ENCODE results near the gene POU6F2. TPM values are rescaled to one million over a fixed set of nuclear protein-coding genes. Genes with fewer than 3 reads are reported as not detected.

The POU6F2 gene
- total RNA-seq, 1 experiment from 2014 or later: 0.27 TPM

DNA sequence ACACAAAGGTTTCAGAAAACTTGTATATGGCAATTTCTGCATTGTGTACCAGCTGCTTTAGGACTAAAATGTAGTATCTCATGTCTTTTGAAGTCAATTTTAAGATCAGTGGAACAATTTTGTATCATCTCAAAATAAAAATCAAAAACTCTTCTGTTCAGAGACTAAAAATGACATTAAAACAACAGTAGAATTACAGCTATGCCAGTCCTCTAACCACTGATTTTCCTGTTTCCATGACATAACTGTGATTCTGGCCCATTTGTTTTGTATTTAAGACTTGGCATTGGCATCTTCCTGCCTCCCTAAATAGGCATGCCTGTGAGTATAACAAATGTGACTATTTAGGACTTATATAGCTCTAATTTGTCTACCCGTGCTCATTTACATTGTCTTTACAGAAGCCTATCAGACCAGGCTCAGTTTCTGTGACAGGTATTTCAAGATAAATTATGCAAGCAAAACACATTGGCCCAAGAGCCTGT, 39.7 kb upstream of the POU6F2 start:
- TF ChIP-seq POLR2A (IDR thresholded peaks at IDR 0.05; ENCODE audit: borderline replicate concordance, extremely low read depth, insufficient read depth, insufficient read length): no peak
- TF ChIP-seq, protein P1, sequence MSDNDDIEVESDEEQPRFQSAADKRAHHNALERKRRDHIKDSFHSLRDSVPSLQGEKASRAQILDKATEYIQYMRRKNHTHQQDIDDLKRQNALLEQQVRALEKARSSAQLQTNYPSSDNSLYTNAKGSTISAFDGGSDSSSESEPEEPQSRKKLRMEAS (IDR thresholded peaks at IDR 0.05): no peak
- TF ChIP-seq, protein P2, sequence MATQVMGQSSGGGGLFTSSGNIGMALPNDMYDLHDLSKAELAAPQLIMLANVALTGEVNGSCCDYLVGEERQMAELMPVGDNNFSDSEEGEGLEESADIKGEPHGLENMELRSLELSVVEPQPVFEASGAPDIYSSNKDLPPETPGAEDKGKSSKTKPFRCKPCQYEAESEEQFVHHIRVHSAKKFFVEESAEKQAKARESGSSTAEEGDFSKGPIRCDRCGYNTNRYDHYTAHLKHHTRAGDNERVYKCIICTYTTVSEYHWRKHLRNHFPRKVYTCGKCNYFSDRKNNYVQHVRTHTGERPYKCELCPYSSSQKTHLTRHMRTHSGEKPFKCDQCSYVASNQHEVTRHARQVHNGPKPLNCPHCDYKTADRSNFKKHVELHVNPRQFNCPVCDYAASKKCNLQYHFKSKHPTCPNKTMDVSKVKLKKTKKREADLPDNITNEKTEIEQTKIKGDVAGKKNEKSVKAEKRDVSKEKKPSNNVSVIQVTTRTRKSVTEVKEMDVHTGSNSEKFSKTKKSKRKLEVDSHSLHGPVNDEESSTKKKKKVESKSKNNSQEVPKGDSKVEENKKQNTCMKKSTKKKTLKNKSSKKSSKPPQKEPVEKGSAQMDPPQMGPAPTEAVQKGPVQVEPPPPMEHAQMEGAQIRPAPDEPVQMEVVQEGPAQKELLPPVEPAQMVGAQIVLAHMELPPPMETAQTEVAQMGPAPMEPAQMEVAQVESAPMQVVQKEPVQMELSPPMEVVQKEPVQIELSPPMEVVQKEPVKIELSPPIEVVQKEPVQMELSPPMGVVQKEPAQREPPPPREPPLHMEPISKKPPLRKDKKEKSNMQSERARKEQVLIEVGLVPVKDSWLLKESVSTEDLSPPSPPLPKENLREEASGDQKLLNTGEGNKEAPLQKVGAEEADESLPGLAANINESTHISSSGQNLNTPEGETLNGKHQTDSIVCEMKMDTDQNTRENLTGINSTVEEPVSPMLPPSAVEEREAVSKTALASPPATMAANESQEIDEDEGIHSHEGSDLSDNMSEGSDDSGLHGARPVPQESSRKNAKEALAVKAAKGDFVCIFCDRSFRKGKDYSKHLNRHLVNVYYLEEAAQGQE (IDR thresholded peaks at IDR 0.05; ENCODE audit: low read depth): no peak
- TF ChIP-seq JUND (IDR thresholded peaks at IDR 0.05): no peak
- TF ChIP-seq, protein P3, sequence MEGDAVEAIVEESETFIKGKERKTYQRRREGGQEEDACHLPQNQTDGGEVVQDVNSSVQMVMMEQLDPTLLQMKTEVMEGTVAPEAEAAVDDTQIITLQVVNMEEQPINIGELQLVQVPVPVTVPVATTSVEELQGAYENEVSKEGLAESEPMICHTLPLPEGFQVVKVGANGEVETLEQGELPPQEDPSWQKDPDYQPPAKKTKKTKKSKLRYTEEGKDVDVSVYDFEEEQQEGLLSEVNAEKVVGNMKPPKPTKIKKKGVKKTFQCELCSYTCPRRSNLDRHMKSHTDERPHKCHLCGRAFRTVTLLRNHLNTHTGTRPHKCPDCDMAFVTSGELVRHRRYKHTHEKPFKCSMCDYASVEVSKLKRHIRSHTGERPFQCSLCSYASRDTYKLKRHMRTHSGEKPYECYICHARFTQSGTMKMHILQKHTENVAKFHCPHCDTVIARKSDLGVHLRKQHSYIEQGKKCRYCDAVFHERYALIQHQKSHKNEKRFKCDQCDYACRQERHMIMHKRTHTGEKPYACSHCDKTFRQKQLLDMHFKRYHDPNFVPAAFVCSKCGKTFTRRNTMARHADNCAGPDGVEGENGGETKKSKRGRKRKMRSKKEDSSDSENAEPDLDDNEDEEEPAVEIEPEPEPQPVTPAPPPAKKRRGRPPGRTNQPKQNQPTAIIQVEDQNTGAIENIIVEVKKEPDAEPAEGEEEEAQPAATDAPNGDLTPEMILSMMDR (IDR thresholded peaks at IDR 0.05 in 2 of 3, conservative IDR thresholded peaks at IDR 0.05 in 1 of 3; ENCODE audit: borderline replicate concordance in 1 of 3, insufficient read depth in 1 of 3, low read depth in 2 of 3, low read length in 2 of 3): no peak
- no peak for TF ChIP-seq EGR1 (IDR thresholded peaks at IDR 0.05; ENCODE audit: low read depth)
- no peak for TF ChIP-seq ZFX (IDR thresholded peaks at IDR 0.05)
- no peak for TF ChIP-seq POLR2AphosphoS5 (IDR thresholded peaks at IDR 0.05; ENCODE audit: low read depth, low read length)
- no peak for TF ChIP-seq ZBTB33 (IDR thresholded peaks at IDR 0.05; ENCODE audit: extremely low read depth, insufficient replicate concordance, low read length)
- TF ChIP-seq CBX3 (IDR thresholded peaks at IDR 0.05; ENCODE audit: low read depth): no peak
- no peak for TF ChIP-seq EZH2phosphoT487 (IDR thresholded peaks at IDR 0.05; ENCODE audit: borderline replicate concordance)
- Histone ChIP-seq H3K9ac (ENCODE audit: low read length) (no peak overlapping the region), H3K9me3 (ENCODE audit: control insufficient read depth in 1 of 2, insufficient read depth in 1 of 2, low read depth in 1 of 2, low read length in 2 of 2) (no peaks in the 10 kb centered on the region), H3K27me3 (ENCODE audit: insufficient read depth, low read length) (peaks cover 17% of the 10 kb centered on the region), H3K36me3 (ENCODE audit: control insufficient read depth in 1 of 2, insufficient read depth in 2 of 2, low read length in 2 of 2) (no peaks in the 10 kb centered on the region), H3K4me3 (replicated peaks in 1 of 2; ENCODE audit: low read depth in 1 of 2, low read length in 2 of 2) (no peak overlapping the region), H3K9me2 (ENCODE audit: insufficient read depth) (no peaks in the 10 kb centered on the region), H2AFZ (ENCODE audit: low read depth, low read length, poor library complexity, severe bottlenecking) (no peak overlapping the region), H3K4me2 (ENCODE audit: low read length) (no peak overlapping the region), H3K79me2 (ENCODE audit: insufficient read depth, low read length) (no peaks in the 10 kb centered on the region), H3K27ac (ENCODE audit: low read depth, low read length) (no peak overlapping the region), H3K4me1 (ENCODE audit: control insufficient read depth in 1 of 2, insufficient read depth in 2 of 2, low read length in 2 of 2) (no peaks in the 10 kb centered on the region), H4K20me1 (ENCODE audit: insufficient read depth) (no peaks in the 10 kb centered on the region)
- ATAC-seq: no peak
- POLR2A ChIA-PET: no interaction called here
- RAD21 ChIA-PET (ENCODE audit: low non-redundant PET in 1 of 2, low total read pairs in 2 of 2, uncharacterized antibody in 2 of 2, unreplicated experiment in 2 of 2): no interaction called here
- no peak for DNase-seq (ENCODE audit: low read depth, low spot score)
- CTCF ChIA-PET: no interaction called here
- intact Hi-C loops (cut with micrococcal nuclease): no loop called here
- no TSS peak for BruUV-seq (replicated peaks)
